ENCODE results near the gene STXBP6.

The STXBP6 gene

GRCh38 chr14:25049568-25050268, at the start of gene STXBP6:
Gene STXBP6 (minus strand): TSS chr14:25050147. CDS start chr14:24974818, 75,329 bp downstream.
- H3K4me3 ChIP-seq (ENCODE audit: low read length in 2 of 2), result peak within 1 kb of the TSS; percentile 77 to 78
- H3K27me3 ChIP-seq (ENCODE audit: control insufficient read depth in 2 of 2, insufficient read depth in 2 of 2, low read length in 2 of 2), result no peaks in the 10 kb centered on the region
- peaks cover 11 to 24% of the 10 kb centered on the region in 2 donors for H3K4me1 ChIP-seq (ENCODE audit: control insufficient read depth in 2 of 2, insufficient read depth in 2 of 2, low read length in 2 of 2)
- peak within 1 kb of the TSS; percentile 63 to 69 for H3K27ac ChIP-seq (ENCODE audit: low read depth in 2 of 2, low read length in 2 of 2)
- no peaks in the 10 kb centered on the region for H3K9me3 ChIP-seq (ENCODE audit: control insufficient read depth in 2 of 2, low read length in 2 of 2)
- no peaks in the 10 kb centered on the region for H3K36me3 ChIP-seq (ENCODE audit: control insufficient read depth in 2 of 2, insufficient read depth in 2 of 2, low read length in 2 of 2)
- H3K9ac ChIP-seq (ENCODE audit: low read depth in 1 of 2, low read length in 2 of 2), result peak within 1 kb of the TSS; percentile 71 to 76

- H3K9ac ChIP-seq (ENCODE audit: low read depth in 1 of 2, low read length in 2 of 2), result no peak overlapping the region
- no peaks in the 10 kb centered on the region for H3K9me3 ChIP-seq (ENCODE audit: control insufficient read depth in 2 of 2, low read length in 2 of 2)
- no peak overlapping the region for H3K4me3 ChIP-seq (ENCODE audit: low read length in 2 of 2)
- H3K27ac ChIP-seq (ENCODE audit: low read depth in 2 of 2, low read length in 2 of 2), result no peak overlapping the region
- no peaks in the 10 kb centered on the region for H3K36me3 ChIP-seq (ENCODE audit: control insufficient read depth in 2 of 2, insufficient read depth in 2 of 2, low read length in 2 of 2)
- peaks cover 0 to 11% of the 10 kb centered on the region in 2 donors for H3K4me1 ChIP-seq (ENCODE audit: control insufficient read depth in 2 of 2, insufficient read depth in 2 of 2, low read length in 2 of 2)
- no peaks in the 10 kb centered on the region for H3K27me3 ChIP-seq (ENCODE audit: control insufficient read depth in 2 of 2, insufficient read depth in 2 of 2, low read length in 2 of 2)
Observed at GRCh38 chr14:25097120-25097519, 47.2 kb upstream of the STXBP6 start.

GRCh38 chr14:25095736-25096437, 45.9 kb upstream of the STXBP6 start:
- Histone ChIP-seq H3K9ac (ENCODE audit: low read depth in 1 of 2, low read length in 2 of 2) (no peak overlapping the region), H3K27me3 (ENCODE audit: control insufficient read depth in 2 of 2, insufficient read depth in 2 of 2, low read length in 2 of 2) (no peaks in the 10 kb centered on the region), H3K4me3 (ENCODE audit: low read length in 2 of 2) (no peak overlapping the region), H3K27ac (ENCODE audit: low read depth in 2 of 2, low read length in 2 of 2) (peak overlapping the region; percentile 7 to 12), H3K4me1 (ENCODE audit: control insufficient read depth in 2 of 2, insufficient read depth in 2 of 2, low read length in 2 of 2) (peaks cover 0 to 11% of the 10 kb centered on the region in 2 donors), H3K36me3 (ENCODE audit: control insufficient read depth in 2 of 2, insufficient read depth in 2 of 2, low read length in 2 of 2) (no peaks in the 10 kb centered on the region), H3K9me3 (ENCODE audit: control insufficient read depth in 2 of 2, low read length in 2 of 2) (no peaks in the 10 kb centered on the region)

GRCh38 chr14:25094171-25094907, 44.4 kb upstream of the STXBP6 start:
- Histone ChIP-seq H3K4me3 (ENCODE audit: low read length in 2 of 2) (no peak overlapping the region), H3K27ac (ENCODE audit: low read depth in 2 of 2, low read length in 2 of 2) (no peak overlapping the region), H3K27me3 (ENCODE audit: control insufficient read depth in 2 of 2, insufficient read depth in 2 of 2, low read length in 2 of 2) (no peaks in the 10 kb centered on the region), H3K4me1 (ENCODE audit: control insufficient read depth in 2 of 2, insufficient read depth in 2 of 2, low read length in 2 of 2) (peaks cover 0 to 11% of the 10 kb centered on the region in 2 donors), H3K36me3 (ENCODE audit: control insufficient read depth in 2 of 2, insufficient read depth in 2 of 2, low read length in 2 of 2) (no peaks in the 10 kb centered on the region), H3K9me3 (ENCODE audit: control insufficient read depth in 2 of 2, low read length in 2 of 2) (no peaks in the 10 kb centered on the region), H3K9ac (ENCODE audit: low read depth in 1 of 2, low read length in 2 of 2) (no peak overlapping the region)

- Histone ChIP-seq H3K9me3 (ENCODE audit: control insufficient read depth in 2 of 2, low read length in 2 of 2) (no peaks in the 10 kb centered on the region), H3K4me3 (ENCODE audit: low read length in 2 of 2) (no peak overlapping the region), H3K4me1 (ENCODE audit: control insufficient read depth in 2 of 2, insufficient read depth in 2 of 2, low read length in 2 of 2) (peaks cover 0 to 13% of the 10 kb centered on the region in 2 donors), H3K27me3 (ENCODE audit: control insufficient read depth in 2 of 2, insufficient read depth in 2 of 2, low read length in 2 of 2) (no peaks in the 10 kb centered on the region), H3K27ac (ENCODE audit: low read depth in 2 of 2, low read length in 2 of 2) (no peak overlapping the region), H3K9ac (ENCODE audit: low read depth in 1 of 2, low read length in 2 of 2) (no peak overlapping the region), H3K36me3 (ENCODE audit: control insufficient read depth in 2 of 2, insufficient read depth in 2 of 2, low read length in 2 of 2) (no peaks in the 10 kb centered on the region)
Observed at GRCh38 chr14:25092258-25092740, 42.4 kb upstream of the STXBP6 start.

- H3K9me3 ChIP-seq (ENCODE audit: control insufficient read depth in 2 of 2, low read length in 2 of 2), result no peaks in the 10 kb centered on the region
- H3K4me1 ChIP-seq (ENCODE audit: control insufficient read depth in 2 of 2, insufficient read depth in 2 of 2, low read length in 2 of 2), result peaks cover 0 to 8% of the 10 kb centered on the region in 2 donors
- no peak overlapping the region for H3K4me3 ChIP-seq (ENCODE audit: low read length in 2 of 2)
- no peaks in the 10 kb centered on the region for H3K27me3 ChIP-seq (ENCODE audit: control insufficient read depth in 2 of 2, insufficient read depth in 2 of 2, low read length in 2 of 2)
- H3K36me3 ChIP-seq (ENCODE audit: control insufficient read depth in 2 of 2, insufficient read depth in 2 of 2, low read length in 2 of 2), result no peaks in the 10 kb centered on the region
- H3K27ac ChIP-seq (ENCODE audit: low read depth in 2 of 2, low read length in 2 of 2), result peak overlapping the region; percentile 17 to 50
- no peak overlapping the region for H3K9ac ChIP-seq (ENCODE audit: low read depth in 1 of 2, low read length in 2 of 2)
Observed at GRCh38 chr14:25090716-25091454, 40.9 kb upstream of the STXBP6 start.

GRCh38 chr14:25090256-25090655, 40.3 kb upstream of the STXBP6 start:
- Histone ChIP-seq H3K9ac (ENCODE audit: low read depth in 1 of 2, low read length in 2 of 2) (no peak overlapping the region), H3K9me3 (ENCODE audit: control insufficient read depth in 2 of 2, low read length in 2 of 2) (no peaks in the 10 kb centered on the region)

GRCh38 chr14:25089496-25089895, 39.5 kb upstream of the STXBP6 start:
- Histone ChIP-seq H3K4me3 (ENCODE audit: low read length in 2 of 2) (no peak overlapping the region), H3K27ac (ENCODE audit: low read depth in 2 of 2, low read length in 2 of 2) (no peak overlapping the region), H3K36me3 (ENCODE audit: control insufficient read depth in 2 of 2, insufficient read depth in 2 of 2, low read length in 2 of 2) (no peaks in the 10 kb centered on the region), H3K4me1 (ENCODE audit: control insufficient read depth in 2 of 2, insufficient read depth in 2 of 2, low read length in 2 of 2) (peaks cover 0 to 2% of the 10 kb centered on the region in 2 donors), H3K9ac (ENCODE audit: low read depth in 1 of 2, low read length in 2 of 2) (no peak overlapping the region), H3K27me3 (ENCODE audit: control insufficient read depth in 2 of 2, insufficient read depth in 2 of 2, low read length in 2 of 2) (no peaks in the 10 kb centered on the region), H3K9me3 (ENCODE audit: control insufficient read depth in 2 of 2, low read length in 2 of 2) (no peaks in the 10 kb centered on the region)

More at GRCh38 chr14:25090256-25090655, 40.3 kb upstream of the STXBP6 start:
- H3K27me3 ChIP-seq (ENCODE audit: control insufficient read depth in 2 of 2, insufficient read depth in 2 of 2, low read length in 2 of 2), result no peaks in the 10 kb centered on the region
- no peak overlapping the region for H3K27ac ChIP-seq (ENCODE audit: low read depth in 2 of 2, low read length in 2 of 2)
- peaks cover 0 to 2% of the 10 kb centered on the region in 2 donors for H3K4me1 ChIP-seq (ENCODE audit: control insufficient read depth in 2 of 2, insufficient read depth in 2 of 2, low read length in 2 of 2)
- H3K36me3 ChIP-seq (ENCODE audit: control insufficient read depth in 2 of 2, insufficient read depth in 2 of 2, low read length in 2 of 2), result no peaks in the 10 kb centered on the region
- H3K4me3 ChIP-seq (ENCODE audit: low read length in 2 of 2), result no peak overlapping the region

- Histone ChIP-seq H3K9ac (ENCODE audit: low read depth in 1 of 2, low read length in 2 of 2) (no peak overlapping the region), H3K9me3 (ENCODE audit: control insufficient read depth in 2 of 2, low read length in 2 of 2) (no peaks in the 10 kb centered on the region), H3K4me3 (ENCODE audit: low read length in 2 of 2) (no peak overlapping the region), H3K27ac (ENCODE audit: low read depth in 2 of 2, low read length in 2 of 2) (no peak overlapping the region), H3K27me3 (ENCODE audit: control insufficient read depth in 2 of 2, insufficient read depth in 2 of 2, low read length in 2 of 2) (no peaks in the 10 kb centered on the region), H3K4me1 (ENCODE audit: control insufficient read depth in 2 of 2, insufficient read depth in 2 of 2, low read length in 2 of 2) (peaks cover 0 to 3% of the 10 kb centered on the region in 2 donors), H3K36me3 (ENCODE audit: control insufficient read depth in 2 of 2, insufficient read depth in 2 of 2, low read length in 2 of 2) (no peaks in the 10 kb centered on the region)
Observed at GRCh38 chr14:25086821-25087396, 37.0 kb upstream of the STXBP6 start.

All from mucosa of rectum (tissue), 2 donors.